GM18907 (cell line): ENCODE measurements around the gene FLYWCH2.
"Not testable (repeated sequence)": the region's sequence is repeated elsewhere in the genome, so short reads cannot be mapped to it uniquely, and the experiment has no call there.

ENCODE experiments used
- ATAC-seq: cut with Tn5 transposase; IDR thresholded peaks from one replicate; pipeline ENCODE4 v1.9.1; 2021; ENCODE audit warnings: mild to moderate bottlenecking, moderate library complexity; ENCODE audit not compliant: unreplicated experiment

The FLYWCH2 gene

GRCh38 chr16:2881783-2882649 lies 999 bp upstream of the FLYWCH2 start:
- ATAC-seq = peak; percentile 13

GRCh38 chr16:2883458-2883908 lies 468 bp downstream of the FLYWCH2 start:
- ATAC-seq = no peak

DNA sequence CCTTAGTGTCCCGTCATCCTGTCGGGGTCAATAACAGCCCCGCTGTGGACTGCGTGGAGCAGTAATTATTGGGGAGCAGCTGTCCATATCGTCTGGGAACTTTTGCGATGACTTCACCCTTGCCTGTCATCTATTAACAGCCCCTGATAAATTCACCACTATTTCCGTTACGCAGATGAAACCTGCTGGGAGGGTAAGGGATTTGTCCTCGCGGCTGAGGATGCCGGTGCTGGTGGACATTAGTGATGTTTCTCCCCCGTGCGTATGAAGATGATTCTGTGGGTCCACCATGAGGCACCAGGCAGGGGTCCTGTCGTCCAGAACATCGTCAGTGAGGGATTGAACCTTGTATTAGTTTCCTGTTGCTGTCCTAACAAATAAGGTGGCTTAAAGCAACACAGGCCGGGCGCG lies 1.0 kb downstream of the FLYWCH2 start:
- ATAC-seq = no peak

GRCh38 chr16:2894231-2894630 lies 11.2 kb downstream of the FLYWCH2 start:
- no peak for ATAC-seq

DNA sequence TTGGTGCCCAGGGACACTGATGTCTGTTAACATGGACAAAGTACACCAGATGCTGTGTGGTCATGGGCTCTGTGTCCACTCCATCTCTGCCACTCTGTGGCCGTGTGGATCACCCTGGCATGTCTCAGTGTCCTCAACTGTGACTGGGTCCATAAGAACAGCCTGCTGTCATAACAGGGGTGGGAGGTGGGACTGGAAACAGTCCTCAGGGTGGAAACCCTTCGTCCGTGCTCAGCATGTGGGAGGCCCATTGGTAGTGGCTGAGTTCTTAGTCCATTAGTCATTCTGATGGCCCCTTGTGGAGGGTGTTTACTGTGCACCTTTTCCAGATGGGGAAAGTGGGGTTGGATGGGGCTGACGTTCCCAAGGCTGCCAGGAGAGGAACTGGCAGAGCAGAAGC lies 12.8 kb downstream of the FLYWCH2 start:
- ATAC-seq = no peak

DNA sequence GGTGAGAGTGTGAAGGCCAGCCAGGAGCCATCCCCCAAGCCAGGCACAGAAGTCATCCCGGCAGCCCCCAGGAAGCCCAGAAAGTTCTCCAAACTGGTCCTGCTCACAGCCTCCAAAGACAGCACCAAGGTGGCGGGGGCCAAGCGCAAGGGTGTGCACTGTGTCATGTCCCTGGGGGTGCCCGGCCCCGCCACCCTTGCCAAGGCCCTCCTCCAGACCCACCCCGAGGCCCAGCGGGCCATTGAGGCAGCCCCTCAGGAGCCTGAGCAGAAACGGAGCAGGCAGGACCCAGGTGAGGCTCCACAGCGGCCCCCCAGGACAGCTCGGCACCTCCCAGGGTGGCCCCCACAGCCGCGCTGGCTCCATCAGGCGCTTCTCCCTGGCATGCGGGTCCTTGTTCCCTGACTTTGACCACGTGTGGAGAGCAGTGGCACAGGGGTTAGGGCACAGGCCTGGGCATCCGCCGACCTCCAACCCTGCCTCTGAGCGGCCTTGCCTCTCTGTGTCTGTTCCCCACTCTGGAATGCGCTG lies 13.5 kb downstream of the FLYWCH2 start:
- ATAC-seq = no peak

- ATAC-seq = peak; percentile 65
Measured at GRCh38 chr16:2897110-2897509, 14.1 kb downstream of the FLYWCH2 start.

DNA sequence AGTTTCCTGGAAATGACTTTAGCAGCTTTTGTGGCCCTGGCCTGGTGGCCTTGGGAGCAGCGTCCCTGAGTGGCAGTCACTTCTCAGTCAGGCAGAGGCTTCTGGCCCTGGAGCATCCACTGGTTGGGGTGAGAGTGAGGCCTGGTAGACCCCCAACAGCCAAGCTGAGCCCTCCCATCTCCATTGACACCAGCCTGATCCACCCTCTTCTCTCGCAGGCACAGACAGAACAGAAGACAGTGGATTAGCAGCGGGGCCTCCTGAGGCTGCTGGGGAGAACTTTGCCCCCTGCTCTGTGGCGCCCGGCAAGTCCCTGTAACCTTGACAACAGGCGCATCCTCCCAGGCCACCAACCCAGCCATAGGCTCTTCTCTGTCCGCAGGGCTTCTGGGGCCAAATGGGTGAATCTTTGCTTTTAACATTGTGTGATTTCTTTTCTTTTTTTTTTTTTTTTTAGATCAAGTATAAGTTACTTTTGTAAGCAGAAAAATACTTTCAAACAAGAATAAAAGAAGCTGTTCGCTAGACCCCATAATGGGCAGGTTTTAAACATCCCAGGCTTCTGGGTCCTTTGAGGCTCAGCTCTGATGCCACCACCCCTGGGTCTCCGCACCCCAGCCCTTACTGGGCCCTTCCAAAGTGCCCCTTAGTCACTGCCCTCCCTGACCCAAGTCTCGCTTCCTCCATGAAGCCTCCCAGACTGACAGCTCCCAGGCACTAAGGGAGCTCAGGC lies 16.0 kb downstream of the FLYWCH2 start:
- no peak for ATAC-seq

- no peak for ATAC-seq
Measured at GRCh38 chr16:2899564-2900072, 16.6 kb downstream of the FLYWCH2 start.

DNA sequence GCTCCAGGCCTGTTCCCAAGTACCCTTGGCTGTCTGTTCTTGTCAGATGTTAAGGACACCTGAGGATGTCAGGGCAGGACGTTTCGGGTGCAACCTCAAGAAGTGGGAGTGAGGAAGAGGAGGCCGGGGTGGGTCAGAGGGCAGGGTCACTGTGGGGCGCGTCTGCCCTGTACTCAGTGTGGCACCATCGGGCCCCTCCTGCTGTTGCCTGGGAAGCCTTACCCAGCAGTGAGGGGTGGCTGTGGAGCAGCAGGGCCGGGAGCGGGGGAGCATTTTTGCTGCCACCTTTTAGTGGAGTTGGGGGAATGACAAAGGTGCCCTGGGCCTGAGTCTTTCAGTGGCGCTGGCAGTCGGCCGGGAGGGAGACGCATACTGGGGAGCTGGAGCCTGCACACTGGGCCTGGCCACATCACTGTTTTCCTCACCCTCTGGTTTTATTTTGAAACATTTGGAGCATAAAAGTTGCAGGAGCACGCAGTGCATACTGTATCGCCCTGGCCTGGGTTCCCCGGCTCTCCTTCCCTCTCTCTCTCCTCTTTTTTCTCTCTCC lies 17.6 kb downstream of the FLYWCH2 start:
- ATAC-seq = no peak

- no peak for ATAC-seq
Measured at GRCh38 chr16:2902337-2903130, 19.5 kb downstream of the FLYWCH2 start.

DNA sequence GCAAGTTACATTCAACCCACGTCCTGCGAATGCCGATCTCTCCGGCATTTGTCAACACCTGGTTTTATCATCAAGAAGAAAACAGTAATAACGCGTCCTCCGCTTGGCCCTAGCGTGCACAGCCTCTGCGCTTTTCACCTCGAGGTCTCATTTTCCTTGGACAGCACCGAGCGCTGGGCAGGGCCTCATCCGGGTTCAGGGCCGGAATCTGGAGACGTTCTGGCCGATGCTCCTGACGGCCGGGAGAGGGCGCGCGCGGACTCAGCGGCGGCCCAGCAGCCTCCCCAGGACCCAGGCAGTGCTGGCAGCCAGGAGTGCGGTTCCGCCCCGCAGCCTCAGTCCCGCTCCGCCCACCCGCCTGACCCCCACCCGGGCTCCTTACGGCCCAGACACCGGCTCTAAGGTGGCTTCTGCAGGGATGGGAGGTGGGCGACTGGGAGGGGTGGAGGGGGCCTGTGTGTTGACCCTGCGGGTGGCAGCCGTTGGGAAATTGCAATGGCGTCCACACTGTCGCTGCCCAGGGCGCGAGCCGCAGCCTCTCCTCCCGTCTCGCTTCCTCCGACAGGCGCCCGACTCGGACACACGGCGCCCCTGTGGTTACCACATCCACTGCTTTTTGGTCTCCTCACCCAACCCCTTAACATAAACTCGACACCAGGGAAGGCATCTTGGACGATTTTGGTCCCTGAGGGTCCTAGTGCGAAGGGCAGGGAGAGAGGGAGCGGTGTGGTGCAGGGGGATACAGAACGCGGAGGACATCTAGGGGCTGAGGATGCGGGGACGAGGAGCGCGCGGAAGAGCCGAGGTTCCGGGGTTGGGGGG lies 21.3 kb downstream of the FLYWCH2 start:
- ATAC-seq = peak; percentile 52

GRCh38 chr16:2904922-2905240 lies 21.9 kb downstream of the FLYWCH2 start:
- peak; percentile 15 for ATAC-seq

DNA sequence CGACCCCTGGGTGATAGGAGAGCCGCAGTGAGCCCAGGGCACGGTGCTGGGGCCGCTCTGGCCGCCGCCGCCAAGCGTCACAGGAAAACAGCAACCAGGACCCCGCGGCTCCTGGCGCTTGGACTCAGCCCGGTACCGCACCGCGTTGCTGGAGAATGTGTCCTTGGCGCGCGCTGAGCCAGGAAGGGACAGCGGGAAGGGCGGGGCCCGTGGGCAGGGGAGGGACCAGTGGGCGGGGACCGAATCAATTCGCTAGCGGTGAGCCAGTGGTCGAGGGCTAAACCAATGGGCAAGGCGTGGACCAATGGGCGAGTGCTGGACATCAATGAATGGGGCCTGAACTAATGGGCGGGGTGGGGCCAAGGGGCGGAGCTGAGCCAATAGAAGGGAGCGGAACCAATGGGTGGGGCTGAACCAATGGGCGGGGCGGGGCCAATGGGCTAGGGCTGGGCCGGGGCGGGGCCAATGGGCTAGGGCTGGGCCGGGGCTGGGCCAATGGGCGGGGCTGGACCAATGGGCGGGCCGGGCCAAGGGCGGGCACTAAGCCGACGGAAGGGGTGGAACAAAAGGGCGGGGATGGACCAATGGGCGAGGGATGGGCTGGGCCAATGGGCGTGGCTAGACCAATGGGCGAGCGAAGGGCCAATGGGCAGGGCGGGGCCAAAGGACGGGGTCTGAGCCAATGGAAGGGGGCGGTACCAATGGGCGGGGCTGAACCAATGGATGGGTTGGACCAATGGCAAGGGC lies 22.4 kb downstream of the FLYWCH2 start:
- peak; percentile 68 for ATAC-seq

DNA sequence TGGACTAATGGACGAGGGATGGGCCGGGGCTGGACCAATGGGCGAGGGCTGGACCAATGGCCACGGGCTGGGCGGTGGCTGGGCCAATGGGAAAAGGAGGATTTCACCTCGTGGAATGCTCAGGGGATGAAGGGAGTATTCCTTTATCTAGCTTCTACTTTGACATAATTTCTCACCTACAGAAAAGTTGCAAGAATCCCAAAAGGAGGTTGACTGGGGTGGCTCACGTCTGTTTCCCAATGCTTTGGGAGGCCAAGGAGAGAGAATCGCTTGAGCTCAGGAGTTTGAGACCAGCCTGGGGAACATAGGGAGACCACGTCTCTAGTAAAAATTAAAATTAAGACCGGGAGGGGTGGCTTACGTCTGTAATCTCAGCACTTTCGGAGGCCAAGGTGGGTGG lies 23.0 kb downstream of the FLYWCH2 start:
- ATAC-seq = no peak

- not testable (repeated sequence) for ATAC-seq
Measured at GRCh38 chr16:2907084-2907753, 24.2 kb downstream of the FLYWCH2 start.

- ATAC-seq = no peak
Measured at GRCh38 chr16:2910441-2910969, 27.5 kb downstream of the FLYWCH2 start.

DNA sequence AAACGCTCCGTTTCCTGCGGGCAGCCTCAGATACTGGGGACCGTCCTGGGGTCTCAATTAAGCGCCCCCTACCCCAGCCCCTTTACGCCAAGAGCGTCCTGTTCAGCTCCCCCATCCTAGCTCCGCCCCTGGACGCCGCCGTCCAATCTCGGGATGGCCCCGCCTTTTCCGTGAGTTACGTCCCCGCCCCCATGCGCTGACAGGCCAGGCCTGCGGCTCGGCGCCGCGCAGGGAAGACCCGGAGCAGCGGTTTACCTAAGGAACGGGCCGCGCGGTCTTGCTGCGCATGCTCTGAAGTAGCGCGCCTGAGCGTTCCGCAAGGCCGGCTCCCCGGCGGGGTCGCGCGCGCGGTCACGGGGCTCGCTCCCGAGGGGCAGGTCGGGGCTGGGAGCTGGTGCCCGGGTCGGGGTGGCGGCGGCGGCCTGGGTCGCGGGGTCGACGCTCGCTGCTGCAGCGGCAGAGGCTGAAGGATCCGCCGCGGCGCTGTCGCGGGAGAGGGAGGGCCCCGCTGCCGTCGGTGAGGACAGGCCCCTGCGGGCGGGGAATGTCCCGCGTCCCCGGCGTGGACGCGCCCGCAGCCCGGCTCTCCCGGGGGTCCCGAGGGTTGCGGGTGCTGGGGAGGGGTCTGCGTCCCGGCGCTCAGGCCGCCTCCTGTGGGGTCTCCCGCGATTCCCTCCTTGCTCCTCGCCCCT lies 28.8 kb downstream of the FLYWCH2 start, which contains the start of gene FLYWCH1:
FLYWCH1 (plus strand) TSS at position 294 of the 692 bp plus-strand sequence. CDS start 17,755 bp downstream, outside the sequence.
- ATAC-seq = peak; percentile 92
